WTC11 (cell line): ENCODE results near the gene SCAF4. TPM values are rescaled to one million over a fixed set of nuclear protein-coding genes. Genes with fewer than 3 reads are reported as not detected.
"Not testable (repeated sequence)": the region's sequence is repeated elsewhere in the genome, so short reads cannot be mapped to it uniquely, and the experiment has no call there.

Experiments
- ATAC-seq: fragments of 200-7000 bp; cut with Tn5 transposase; 2 replicates; pipeline ENCODE4 v1.10.0; 2021; ENCODE audit warnings: mild to moderate bottlenecking, moderate library complexity
- CTCF ChIA-PET: fragments of 300-600 bp; sonication (Branson Sonifier 250); formaldehyde crosslinking; loops from one replicate; lab custom pipeline; 2021; ENCODE audit warnings: antibody characterized with exemption; lab: Charles Lee
- POLR2A ChIA-PET: fragments of 350-600 bp; sonication (Branson Sonifier 250); formaldehyde crosslinking; loops from one replicate; lab custom pipeline; 2021; ENCODE audit warnings: antibody characterized with exemption; lab: Charles Lee
- DNase-seq: peaks from one replicate; pipeline ENCODE4 v3.0.0; 2021; ENCODE audit warnings: low spot score
- H3K27ac Mint-ChIP-seq: 2 replicates; pipeline ENCODE4 v1.8.0; 2021; ENCODE audit warnings: mixed read lengths
- H3K27me3 Mint-ChIP-seq: 2 replicates; pipeline ENCODE4 v1.8.0; 2021; ENCODE audit warnings: low read depth, mild to moderate bottlenecking, moderate library complexity, mixed read lengths
- H3K36me3 Mint-ChIP-seq: 2 replicates; pipeline ENCODE4 v1.8.0; 2021; ENCODE audit warnings: mixed read lengths
- H3K4me1 Mint-ChIP-seq: 2 replicates; pipeline ENCODE4 v1.8.0; 2022; ENCODE audit warnings: mixed read lengths
- H3K4me3 Mint-ChIP-seq: 2 replicates; pipeline ENCODE4 v1.8.0; 2021; ENCODE audit warnings: mild to moderate bottlenecking, moderate library complexity, mixed read lengths
- H3K9me3 Mint-ChIP-seq: 2 replicates; pipeline ENCODE4 v1.8.0; 2021; ENCODE audit warnings: mixed read lengths
- FOXJ3 ChIP-seq: sonication (generic); formaldehyde crosslinking; IDR thresholded peaks from 2 replicates; pipeline ENCODE4 v1.9.0; 2021; ENCODE audit warnings: missing genetic modification reagents, mild to moderate bottlenecking, borderline replicate concordance
- GTF2I ChIP-seq: fragments of 250-450 bp; sonication (Bioruptor Pico); conservative IDR thresholded peaks from 2 replicates; pipeline ENCODE4 v1.4.0; 2021; ENCODE audit warnings: mild to moderate bottlenecking
- KAT7 ChIP-seq: sonication (generic); formaldehyde crosslinking; IDR thresholded peaks from 2 replicates; pipeline ENCODE4 v1.8.1; 2023; ENCODE audit warnings: missing genetic modification reagents, mild to moderate bottlenecking, borderline replicate concordance
- NFE2L1 ChIP-seq: sonication (generic); formaldehyde crosslinking; IDR thresholded peaks from 2 replicates; pipeline ENCODE4 v1.8.1; 2023; ENCODE audit warnings: missing genetic modification reagents
- OVOL2 ChIP-seq: fragments of 250-450 bp; sonication (Bioruptor Pico); IDR thresholded peaks from 2 replicates; pipeline ENCODE4 v1.9.0; 2021; ENCODE audit warnings: mild to moderate bottlenecking, borderline replicate concordance
- SMAD3 ChIP-seq: sonication (generic); formaldehyde crosslinking; IDR thresholded peaks from 2 replicates; pipeline ENCODE4 v1.8.0; 2022; ENCODE audit warnings: missing genetic modification reagents, mild to moderate bottlenecking, borderline replicate concordance
- TCF7 ChIP-seq: sonication (generic); formaldehyde crosslinking; IDR thresholded peaks from 2 replicates; pipeline ENCODE4 v1.8.0; 2022; ENCODE audit warnings: mild to moderate bottlenecking, low read depth, missing genetic modification reagents, moderate library complexity
- ZNF138 ChIP-seq: sonication (generic); formaldehyde crosslinking; conservative IDR thresholded peaks from 2 replicates; pipeline ENCODE4 v1.8.1; 2022; ENCODE audit warnings: mild to moderate bottlenecking, moderate library complexity, missing genetic modification reagents
- ZNF317 ChIP-seq: sonication (generic); formaldehyde crosslinking; IDR thresholded peaks from 2 replicates; pipeline ENCODE4 v1.8.1; 2023; ENCODE audit warnings: low read depth, mild to moderate bottlenecking, moderate library complexity, missing genetic modification reagents, borderline replicate concordance
- ZNF425 ChIP-seq: fragments of 250-450 bp; sonication (Bioruptor Pico); conservative IDR thresholded peaks from 2 replicates; pipeline ENCODE4 v1.9.0; 2021; ENCODE audit warnings: mild to moderate bottlenecking
- total RNA-seq: library from RNA; stranded (reverse); gene quantifications from 3 replicates; pipeline ENCODE4 v1.2.3, GENCODE V29; 2021
- TF ChIP-seq, protein P1 (sequence below): sonication (generic); formaldehyde crosslinking; IDR thresholded peaks from 2 replicates; pipeline ENCODE4 v1.8.0; 2022; ENCODE audit warnings: missing genetic modification reagents
- TF ChIP-seq, protein P2 (sequence below): sonication (generic); formaldehyde crosslinking; IDR thresholded peaks from 2 replicates; pipeline ENCODE4 v1.8.1; 2022; ENCODE audit warnings: mild to moderate bottlenecking, missing genetic modification reagents, moderate library complexity, borderline replicate concordance
- TF ChIP-seq, protein P3 (sequence below): fragments of 250-450 bp; sonication (Bioruptor Pico); IDR thresholded peaks from 2 replicates; pipeline ENCODE4 v1.9.0; 2021; ENCODE audit warnings: mild to moderate bottlenecking, borderline replicate concordance

The SCAF4 gene
- total RNA-seq, 1 experiment from 2014 or later = 54.0 TPM

DNA sequence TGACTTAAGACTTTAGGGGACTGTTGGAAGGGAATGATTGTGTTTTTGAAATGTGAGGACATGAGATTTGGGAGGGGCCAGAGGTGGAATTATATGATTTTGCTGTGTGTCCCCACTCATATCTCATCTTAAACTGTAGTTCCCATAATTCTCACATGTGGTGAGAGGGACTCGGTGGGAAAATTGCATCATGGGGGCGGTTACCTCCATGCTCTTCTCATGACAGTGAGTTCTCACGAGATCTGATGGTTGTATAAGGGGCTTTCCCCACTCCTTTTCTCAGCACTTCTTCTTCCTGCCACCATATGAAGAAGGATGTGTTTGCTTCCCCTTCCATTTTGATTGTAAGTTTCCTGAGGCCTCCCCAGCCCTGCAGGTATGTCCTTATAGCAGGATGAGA lies 35.0 kb upstream of the SCAF4 start (continued):
- TF ChIP-seq, protein P1, sequence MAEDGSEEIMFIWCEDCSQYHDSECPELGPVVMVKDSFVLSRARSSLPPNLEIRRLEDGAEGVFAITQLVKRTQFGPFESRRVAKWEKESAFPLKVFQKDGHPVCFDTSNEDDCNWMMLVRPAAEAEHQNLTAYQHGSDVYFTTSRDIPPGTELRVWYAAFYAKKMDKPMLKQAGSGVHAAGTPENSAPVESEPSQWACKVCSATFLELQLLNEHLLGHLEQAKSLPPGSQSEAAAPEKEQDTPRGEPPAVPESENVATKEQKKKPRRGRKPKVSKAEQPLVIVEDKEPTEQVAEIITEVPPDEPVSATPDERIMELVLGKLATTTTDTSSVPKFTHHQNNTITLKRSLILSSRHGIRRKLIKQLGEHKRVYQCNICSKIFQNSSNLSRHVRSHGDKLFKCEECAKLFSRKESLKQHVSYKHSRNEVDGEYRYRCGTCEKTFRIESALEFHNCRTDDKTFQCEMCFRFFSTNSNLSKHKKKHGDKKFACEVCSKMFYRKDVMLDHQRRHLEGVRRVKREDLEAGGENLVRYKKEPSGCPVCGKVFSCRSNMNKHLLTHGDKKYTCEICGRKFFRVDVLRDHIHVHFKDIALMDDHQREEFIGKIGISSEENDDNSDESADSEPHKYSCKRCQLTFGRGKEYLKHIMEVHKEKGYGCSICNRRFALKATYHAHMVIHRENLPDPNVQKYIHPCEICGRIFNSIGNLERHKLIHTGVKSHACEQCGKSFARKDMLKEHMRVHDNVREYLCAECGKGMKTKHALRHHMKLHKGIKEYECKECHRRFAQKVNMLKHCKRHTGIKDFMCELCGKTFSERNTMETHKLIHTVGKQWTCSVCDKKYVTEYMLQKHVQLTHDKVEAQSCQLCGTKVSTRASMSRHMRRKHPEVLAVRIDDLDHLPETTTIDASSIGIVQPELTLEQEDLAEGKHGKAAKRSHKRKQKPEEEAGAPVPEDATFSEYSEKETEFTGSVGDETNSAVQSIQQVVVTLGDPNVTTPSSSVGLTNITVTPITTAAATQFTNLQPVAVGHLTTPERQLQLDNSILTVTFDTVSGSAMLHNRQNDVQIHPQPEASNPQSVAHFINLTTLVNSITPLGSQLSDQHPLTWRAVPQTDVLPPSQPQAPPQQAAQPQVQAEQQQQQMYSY = no peak
- TF ChIP-seq, protein P2, sequence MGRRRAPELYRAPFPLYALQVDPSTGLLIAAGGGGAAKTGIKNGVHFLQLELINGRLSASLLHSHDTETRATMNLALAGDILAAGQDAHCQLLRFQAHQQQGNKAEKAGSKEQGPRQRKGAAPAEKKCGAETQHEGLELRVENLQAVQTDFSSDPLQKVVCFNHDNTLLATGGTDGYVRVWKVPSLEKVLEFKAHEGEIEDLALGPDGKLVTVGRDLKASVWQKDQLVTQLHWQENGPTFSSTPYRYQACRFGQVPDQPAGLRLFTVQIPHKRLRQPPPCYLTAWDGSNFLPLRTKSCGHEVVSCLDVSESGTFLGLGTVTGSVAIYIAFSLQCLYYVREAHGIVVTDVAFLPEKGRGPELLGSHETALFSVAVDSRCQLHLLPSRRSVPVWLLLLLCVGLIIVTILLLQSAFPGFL (CRISPR knock-in tag) = no peak
- TF ChIP-seq KAT7 (CRISPR knock-in tag) (no peak), ZNF138 (CRISPR knock-in tag) (no peak), OVOL2 (CRISPR knock-in tag) (no peak), NFE2L1 (no peak)

DNA sequence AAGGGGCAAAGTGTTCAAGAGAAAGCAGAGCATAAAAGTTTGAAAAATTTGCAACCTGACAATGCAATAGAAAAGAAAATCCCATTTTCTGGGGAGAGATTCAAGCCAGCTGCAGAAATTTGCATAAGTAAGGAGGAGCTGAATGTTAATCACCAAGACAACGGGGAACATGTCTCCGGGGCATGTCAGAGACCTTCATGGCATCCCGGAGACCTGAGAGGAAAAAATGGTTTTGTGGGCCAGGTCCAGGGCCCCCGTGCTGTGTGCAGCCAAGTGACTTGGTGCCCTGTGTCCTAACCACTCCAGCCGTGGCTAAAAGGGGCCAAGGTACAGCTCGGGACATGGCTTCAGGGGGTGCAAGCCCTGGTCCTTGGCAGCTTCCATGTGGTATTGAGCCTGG lies 33.9 kb upstream of the SCAF4 start:
- POLR2A ChIA-PET, H3K4me1 Mint-ChIP-seq, H3K27ac Mint-ChIP-seq: not testable (repeated sequence)

DNA sequence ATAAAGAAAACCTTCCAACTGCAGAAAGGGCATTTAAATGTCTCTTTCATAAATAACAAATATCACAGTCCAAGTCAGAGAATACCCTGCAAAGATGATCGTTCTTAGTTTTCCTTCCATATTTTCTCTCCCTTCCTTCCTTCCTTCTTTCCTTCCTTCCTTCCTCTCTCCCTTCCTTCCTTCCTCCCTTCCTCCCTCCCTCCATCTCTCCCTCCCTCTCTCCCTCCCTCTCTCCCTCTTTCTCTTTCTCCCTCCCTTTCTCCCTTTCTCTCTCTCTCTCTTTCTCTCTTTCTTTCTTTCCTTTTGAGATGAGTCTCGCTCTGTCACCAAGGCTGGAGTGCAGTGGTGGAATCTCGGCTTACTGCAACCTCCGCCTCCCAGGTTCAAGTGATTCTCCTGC lies 29.0 kb upstream of the SCAF4 start:
- no peak for TF ChIP-seq ZNF317 (CRISPR knock-in tag)
- TF ChIP-seq, protein P3, sequence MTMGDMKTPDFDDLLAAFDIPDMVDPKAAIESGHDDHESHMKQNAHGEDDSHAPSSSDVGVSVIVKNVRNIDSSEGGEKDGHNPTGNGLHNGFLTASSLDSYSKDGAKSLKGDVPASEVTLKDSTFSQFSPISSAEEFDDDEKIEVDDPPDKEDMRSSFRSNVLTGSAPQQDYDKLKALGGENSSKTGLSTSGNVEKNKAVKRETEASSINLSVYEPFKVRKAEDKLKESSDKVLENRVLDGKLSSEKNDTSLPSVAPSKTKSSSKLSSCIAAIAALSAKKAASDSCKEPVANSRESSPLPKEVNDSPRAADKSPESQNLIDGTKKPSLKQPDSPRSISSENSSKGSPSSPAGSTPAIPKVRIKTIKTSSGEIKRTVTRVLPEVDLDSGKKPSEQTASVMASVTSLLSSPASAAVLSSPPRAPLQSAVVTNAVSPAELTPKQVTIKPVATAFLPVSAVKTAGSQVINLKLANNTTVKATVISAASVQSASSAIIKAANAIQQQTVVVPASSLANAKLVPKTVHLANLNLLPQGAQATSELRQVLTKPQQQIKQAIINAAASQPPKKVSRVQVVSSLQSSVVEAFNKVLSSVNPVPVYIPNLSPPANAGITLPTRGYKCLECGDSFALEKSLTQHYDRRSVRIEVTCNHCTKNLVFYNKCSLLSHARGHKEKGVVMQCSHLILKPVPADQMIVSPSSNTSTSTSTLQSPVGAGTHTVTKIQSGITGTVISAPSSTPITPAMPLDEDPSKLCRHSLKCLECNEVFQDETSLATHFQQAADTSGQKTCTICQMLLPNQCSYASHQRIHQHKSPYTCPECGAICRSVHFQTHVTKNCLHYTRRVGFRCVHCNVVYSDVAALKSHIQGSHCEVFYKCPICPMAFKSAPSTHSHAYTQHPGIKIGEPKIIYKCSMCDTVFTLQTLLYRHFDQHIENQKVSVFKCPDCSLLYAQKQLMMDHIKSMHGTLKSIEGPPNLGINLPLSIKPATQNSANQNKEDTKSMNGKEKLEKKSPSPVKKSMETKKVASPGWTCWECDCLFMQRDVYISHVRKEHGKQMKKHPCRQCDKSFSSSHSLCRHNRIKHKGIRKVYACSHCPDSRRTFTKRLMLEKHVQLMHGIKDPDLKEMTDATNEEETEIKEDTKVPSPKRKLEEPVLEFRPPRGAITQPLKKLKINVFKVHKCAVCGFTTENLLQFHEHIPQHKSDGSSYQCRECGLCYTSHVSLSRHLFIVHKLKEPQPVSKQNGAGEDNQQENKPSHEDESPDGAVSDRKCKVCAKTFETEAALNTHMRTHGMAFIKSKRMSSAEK (CRISPR knock-in tag) = no peak
- no peak for TF ChIP-seq TCF7
- no peak for TF ChIP-seq KAT7 (CRISPR knock-in tag)
- no peak for TF ChIP-seq FOXJ3 (CRISPR knock-in tag)
- TF ChIP-seq ZNF425 (CRISPR knock-in tag) = no peak
- TF ChIP-seq GTF2I (CRISPR knock-in tag) = no peak
- no peak for TF ChIP-seq SMAD3
- ChIA-PET CTCF (no interaction called here), POLR2A (no interaction called here)
- no peak overlapping the region for H3K4me3 Mint-ChIP-seq
- ATAC-seq = no peak
- peaks cover 8% of the 10 kb centered on the region for H3K9me3 Mint-ChIP-seq
- DNase-seq = no peak
- H3K4me1 Mint-ChIP-seq = peaks cover 8% of the 10 kb centered on the region
- no peaks in the 10 kb centered on the region; the same call in 1 of the 2 replicates for H3K27me3 Mint-ChIP-seq
- H3K27ac Mint-ChIP-seq = no peak overlapping the region
- peaks cover 7% of the 10 kb centered on the region for H3K36me3 Mint-ChIP-seq

More for the DNA sequence above, 33.9 kb upstream of the SCAF4 start:
- H3K27me3 Mint-ChIP-seq, DNase-seq, H3K36me3 Mint-ChIP-seq, H3K4me3 Mint-ChIP-seq, ATAC-seq: not testable (repeated sequence)
- CTCF ChIA-PET = interaction anchor here (1.0 kb wide), 1 partner anchor 20 kb away, joined by 4 read pairs; no protein-coding TSS in a partner anchor
- H3K9me3 Mint-ChIP-seq = peaks cover 20% of the 10 kb centered on the region
